ENCODE data around the gene LMX1A.

The LMX1A gene

GRCh38 chr1:165306543-165307434, 49.7 kb downstream of the LMX1A start:
- no peak overlapping the region for H3K27ac ChIP-seq
- no peak for TF ChIP-seq CTCF (conservative IDR thresholded peaks at IDR 0.05)

- TF ChIP-seq CTCF (conservative IDR thresholded peaks at IDR 0.05): no peak
- no peak overlapping the region for H3K27ac ChIP-seq
Measured at GRCh38 chr1:165303386-165303785, 53.1 kb downstream of the LMX1A start.

- no peak for TF ChIP-seq CTCF (conservative IDR thresholded peaks at IDR 0.05)
- H3K27ac ChIP-seq: no peak overlapping the region
Measured at GRCh38 chr1:165300400-165300903, 56.1 kb downstream of the LMX1A start.

- TF ChIP-seq CTCF (conservative IDR thresholded peaks at IDR 0.05): no peak
- no peak overlapping the region for H3K27ac ChIP-seq
Measured at GRCh38 chr1:165298203-165298820, 58.2 kb downstream of the LMX1A start.

GRCh38 chr1:165296205-165296604, 60.3 kb downstream of the LMX1A start:
- H3K27ac ChIP-seq: no peak overlapping the region
- TF ChIP-seq CTCF (conservative IDR thresholded peaks at IDR 0.05): no peak

- peak; percentile 36 for TF ChIP-seq CTCF (conservative IDR thresholded peaks at IDR 0.05)
- H3K27ac ChIP-seq: peak overlapping the region; percentile 92; the same call in 1 of the 2 replicates
Measured at GRCh38 chr1:165290148-165290547, 66.4 kb downstream of the LMX1A start.

GRCh38 chr1:165289556-165289955, 67.0 kb downstream of the LMX1A start:
- peak overlapping the region; percentile 92 for H3K27ac ChIP-seq
- no peak for TF ChIP-seq CTCF (conservative IDR thresholded peaks at IDR 0.05)
